Measurements from ENCODE around the gene KCNA2.

KCNA2 gene

DNA sequence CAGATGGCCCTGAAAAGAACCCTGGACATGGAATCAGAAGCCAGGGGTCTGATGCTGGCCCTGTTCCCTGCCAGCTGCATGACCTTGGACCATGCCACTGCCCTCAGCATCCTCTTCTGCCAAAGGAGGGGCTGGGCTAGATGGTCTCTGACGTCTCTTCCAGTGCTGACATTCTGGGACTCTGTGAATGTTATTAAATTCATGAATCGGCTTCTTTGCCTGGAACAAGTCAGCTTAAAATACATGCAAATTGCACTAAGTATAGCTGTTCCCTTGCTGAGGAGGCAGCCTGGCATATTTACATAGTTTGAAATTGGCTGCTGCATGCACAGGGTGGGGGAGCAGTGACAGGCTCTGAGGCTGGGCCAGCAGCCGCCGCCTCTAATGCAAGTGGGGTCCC is 23.8 kb downstream of the KCNA2 start:
- TF ChIP-seq, protein P1, sequence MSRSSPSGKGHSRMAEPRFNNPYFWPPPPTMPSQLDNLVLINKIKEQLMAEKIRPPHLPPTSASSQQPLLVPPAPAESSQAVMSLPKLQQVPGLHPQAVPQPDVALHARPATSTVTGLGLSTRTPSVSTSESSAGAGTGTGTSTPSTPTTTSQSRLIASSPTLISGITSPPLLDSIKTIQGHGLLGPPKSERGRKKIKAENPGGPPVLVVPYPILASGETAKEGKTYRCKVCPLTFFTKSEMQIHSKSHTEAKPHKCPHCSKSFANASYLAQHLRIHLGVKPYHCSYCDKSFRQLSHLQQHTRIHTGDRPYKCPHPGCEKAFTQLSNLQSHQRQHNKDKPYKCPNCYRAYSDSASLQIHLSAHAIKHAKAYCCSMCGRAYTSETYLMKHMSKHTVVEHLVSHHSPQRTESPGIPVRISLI (tag by site-specific recombination; IDR thresholded peaks at IDR 0.05): no peak
- TF ChIP-seq ZNF558 (tag by site-specific recombination; IDR thresholded peaks at IDR 0.05): no peak
- no peak for TF ChIP-seq SETDB1 (IDR thresholded peaks at IDR 0.05; ENCODE audit: insufficient read length, low read length)
- TF ChIP-seq, protein P2, sequence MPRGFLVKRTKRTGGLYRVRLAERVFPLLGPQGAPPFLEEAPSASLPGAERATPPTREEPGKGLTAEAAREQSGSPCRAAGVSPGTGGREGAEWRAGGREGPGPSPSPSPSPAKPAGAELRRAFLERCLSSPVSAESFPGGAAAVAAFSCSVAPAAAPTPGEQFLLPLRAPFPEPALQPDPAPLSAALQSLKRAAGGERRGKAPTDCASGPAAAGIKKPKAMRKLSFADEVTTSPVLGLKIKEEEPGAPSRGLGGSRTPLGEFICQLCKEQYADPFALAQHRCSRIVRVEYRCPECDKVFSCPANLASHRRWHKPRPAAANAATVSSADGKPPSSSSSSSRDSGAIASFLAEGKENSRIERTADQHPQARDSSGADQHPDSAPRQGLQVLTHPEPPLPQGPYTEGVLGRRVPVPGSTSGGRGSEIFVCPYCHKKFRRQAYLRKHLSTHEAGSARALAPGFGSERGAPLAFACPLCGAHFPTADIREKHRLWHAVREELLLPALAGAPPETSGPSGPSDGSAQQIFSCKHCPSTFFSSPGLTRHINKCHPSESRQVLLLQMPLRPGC (tag by site-specific recombination; IDR thresholded peaks at IDR 0.05): no peak
- TF ChIP-seq IKZF3 (tag by site-specific recombination; IDR thresholded peaks at IDR 0.05): no peak
- TF ChIP-seq ZNF548 (tag by site-specific recombination; IDR thresholded peaks at IDR 0.05): no peak
- no peak for TF ChIP-seq PRDM1 (tag by site-specific recombination; IDR thresholded peaks at IDR 0.05)
- TF ChIP-seq TCF7L2 (IDR thresholded peaks at IDR 0.05; ENCODE audit: borderline replicate concordance, low read depth, low read length): no peak
- no peak for TF ChIP-seq GLIS2 (tag by site-specific recombination; IDR thresholded peaks at IDR 0.05)
- H3K4me1 ChIP-seq (ENCODE audit: control insufficient read depth, insufficient read depth, low read length): no peaks in the 10 kb centered on the region
- ChIA-PET CTCF (interaction anchor here (0.9 to 1.4 kb wide), 3 partner anchors 9 to 25 kb away, joined by 3 read pairs; no protein-coding TSS in a partner anchor), POLR2A (no interaction called here)
- H3K27ac ChIP-seq (ENCODE audit: extremely low read depth, low read depth, low read length): no peak overlapping the region
- H3K4me3 ChIP-seq (ENCODE audit: low read depth, low read length): no peak overlapping the region
- no peaks in the 10 kb centered on the region for H3K36me3 ChIP-seq (ENCODE audit: control insufficient read depth in 2 of 2, insufficient read depth in 1 of 2, low read length in 2 of 2)
- H3K9me3 ChIP-seq (ENCODE audit: control insufficient read depth, insufficient read depth, low read depth, low read length): no peaks in the 10 kb centered on the region

DNA sequence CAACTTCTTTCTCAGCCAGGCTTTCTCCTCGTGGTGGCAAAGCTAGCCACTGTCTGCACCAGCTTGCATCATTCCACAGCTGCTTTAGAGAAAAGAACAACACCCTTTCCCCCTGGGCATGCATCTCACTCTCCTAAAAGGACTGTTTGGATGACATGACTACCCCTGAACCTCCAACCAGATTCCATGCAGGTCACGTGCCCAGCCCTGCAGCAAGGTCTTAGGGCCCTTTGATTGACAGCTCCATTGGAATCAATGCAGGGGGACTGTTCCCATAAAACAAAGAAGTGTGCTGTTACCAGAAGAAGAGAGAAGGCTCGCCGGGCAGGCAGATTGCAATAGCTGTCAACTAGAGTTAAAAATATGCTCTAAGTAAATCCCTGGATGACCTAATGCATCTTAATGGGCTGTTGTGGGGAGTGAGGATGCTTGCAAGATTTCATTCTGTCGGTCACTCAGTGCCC is 24.4 kb downstream of the KCNA2 start:
- ChIA-PET CTCF (interaction anchor here (0.8 to 1.4 kb wide), 5 partner anchors 9 to 184 kb away, joined by 3 to 5 read pairs (median 3); no protein-coding TSS in a partner anchor), POLR2A (no interaction called here)
- H3K4me1 ChIP-seq (ENCODE audit: control insufficient read depth, insufficient read depth, low read length): no peaks in the 10 kb centered on the region
- H3K36me3 ChIP-seq (ENCODE audit: control insufficient read depth in 2 of 2, insufficient read depth in 1 of 2, low read length in 2 of 2): no peaks in the 10 kb centered on the region
- H3K9me3 ChIP-seq (ENCODE audit: control insufficient read depth, insufficient read depth, low read depth, low read length): no peaks in the 10 kb centered on the region
- no peak overlapping the region for H3K4me3 ChIP-seq (ENCODE audit: low read depth, low read length)
- no peak overlapping the region for H3K27ac ChIP-seq (ENCODE audit: extremely low read depth, low read depth, low read length)
- TF ChIP-seq, protein P3, sequence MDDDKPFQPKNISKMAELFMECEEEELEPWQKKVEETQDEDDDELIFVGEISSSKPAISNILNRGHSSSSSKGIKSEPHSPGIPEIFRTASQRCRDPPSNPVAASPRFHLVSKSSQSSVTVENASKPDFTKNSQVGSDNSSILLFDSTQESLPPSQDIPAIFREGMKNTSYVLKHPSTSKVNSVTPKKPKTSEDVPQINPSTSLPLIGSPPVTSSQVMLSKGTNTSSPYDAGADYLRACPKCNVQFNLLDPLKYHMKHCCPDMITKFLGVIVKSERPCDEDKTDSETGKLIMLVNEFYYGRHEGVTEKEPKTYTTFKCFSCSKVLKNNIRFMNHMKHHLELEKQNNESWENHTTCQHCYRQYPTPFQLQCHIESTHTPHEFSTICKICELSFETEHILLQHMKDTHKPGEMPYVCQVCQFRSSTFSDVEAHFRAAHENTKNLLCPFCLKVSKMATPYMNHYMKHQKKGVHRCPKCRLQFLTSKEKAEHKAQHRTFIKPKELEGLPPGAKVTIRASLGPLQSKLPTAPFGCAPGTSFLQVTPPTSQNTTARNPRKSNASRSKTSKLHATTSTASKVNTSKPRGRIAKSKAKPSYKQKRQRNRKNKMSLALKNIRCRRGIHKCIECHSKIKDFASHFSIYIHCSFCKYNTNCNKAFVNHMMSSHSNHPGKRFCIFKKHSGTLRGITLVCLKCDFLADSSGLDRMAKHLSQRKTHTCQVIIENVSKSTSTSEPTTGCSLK (tag by site-specific recombination; IDR thresholded peaks at IDR 0.05): no peak
- TF ChIP-seq SP2 (tag by site-specific recombination; IDR thresholded peaks at IDR 0.05) (no peak), ZNF354C (tag by site-specific recombination; IDR thresholded peaks at IDR 0.05; ENCODE audit: borderline replicate concordance, low read depth) (no peak), ZNF560 (tag by site-specific recombination; IDR thresholded peaks at IDR 0.05; ENCODE audit: borderline replicate concordance) (no peak), ZXDB (tag by site-specific recombination; IDR thresholded peaks at IDR 0.05) (no peak), ZNF292 (tag by site-specific recombination; IDR thresholded peaks at IDR 0.05; ENCODE audit: borderline replicate concordance, low read depth) (no peak), ZFP37 (tag by site-specific recombination; IDR thresholded peaks at IDR 0.05) (no peak), ZNF529 (tag by site-specific recombination; IDR thresholded peaks at IDR 0.05; ENCODE audit: insufficient replicate concordance) (no peak), SP3 (tag by site-specific recombination; IDR thresholded peaks at IDR 0.05) (no peak), ZNF221 (tag by site-specific recombination; IDR thresholded peaks at IDR 0.05; ENCODE audit: borderline replicate concordance) (no peak), RBAK (tag by site-specific recombination; IDR thresholded peaks at IDR 0.05) (no peak), ZNF707 (tag by site-specific recombination; IDR thresholded peaks at IDR 0.05) (no peak)
- TF ChIP-seq, protein P4, sequence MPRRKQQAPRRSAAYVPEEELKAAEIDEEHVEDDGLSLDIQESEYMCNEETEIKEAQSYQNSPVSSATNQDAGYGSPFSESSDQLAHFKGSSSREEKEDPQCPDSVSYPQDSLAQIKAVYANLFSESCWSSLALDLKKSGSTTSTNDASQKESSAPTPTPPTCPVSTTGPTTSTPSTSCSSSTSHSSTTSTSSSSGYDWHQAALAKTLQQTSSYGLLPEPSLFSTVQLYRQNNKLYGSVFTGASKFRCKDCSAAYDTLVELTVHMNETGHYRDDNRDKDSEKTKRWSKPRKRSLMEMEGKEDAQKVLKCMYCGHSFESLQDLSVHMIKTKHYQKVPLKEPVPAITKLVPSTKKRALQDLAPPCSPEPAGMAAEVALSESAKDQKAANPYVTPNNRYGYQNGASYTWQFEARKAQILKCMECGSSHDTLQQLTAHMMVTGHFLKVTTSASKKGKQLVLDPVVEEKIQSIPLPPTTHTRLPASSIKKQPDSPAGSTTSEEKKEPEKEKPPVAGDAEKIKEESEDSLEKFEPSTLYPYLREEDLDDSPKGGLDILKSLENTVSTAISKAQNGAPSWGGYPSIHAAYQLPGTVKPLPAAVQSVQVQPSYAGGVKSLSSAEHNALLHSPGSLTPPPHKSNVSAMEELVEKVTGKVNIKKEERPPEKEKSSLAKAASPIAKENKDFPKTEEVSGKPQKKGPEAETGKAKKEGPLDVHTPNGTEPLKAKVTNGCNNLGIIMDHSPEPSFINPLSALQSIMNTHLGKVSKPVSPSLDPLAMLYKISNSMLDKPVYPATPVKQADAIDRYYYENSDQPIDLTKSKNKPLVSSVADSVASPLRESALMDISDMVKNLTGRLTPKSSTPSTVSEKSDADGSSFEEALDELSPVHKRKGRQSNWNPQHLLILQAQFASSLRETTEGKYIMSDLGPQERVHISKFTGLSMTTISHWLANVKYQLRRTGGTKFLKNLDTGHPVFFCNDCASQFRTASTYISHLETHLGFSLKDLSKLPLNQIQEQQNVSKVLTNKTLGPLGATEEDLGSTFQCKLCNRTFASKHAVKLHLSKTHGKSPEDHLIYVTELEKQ (tag by site-specific recombination; IDR thresholded peaks at IDR 0.05; ENCODE audit: borderline replicate concordance): no peak
- TF ChIP-seq, protein P5, sequence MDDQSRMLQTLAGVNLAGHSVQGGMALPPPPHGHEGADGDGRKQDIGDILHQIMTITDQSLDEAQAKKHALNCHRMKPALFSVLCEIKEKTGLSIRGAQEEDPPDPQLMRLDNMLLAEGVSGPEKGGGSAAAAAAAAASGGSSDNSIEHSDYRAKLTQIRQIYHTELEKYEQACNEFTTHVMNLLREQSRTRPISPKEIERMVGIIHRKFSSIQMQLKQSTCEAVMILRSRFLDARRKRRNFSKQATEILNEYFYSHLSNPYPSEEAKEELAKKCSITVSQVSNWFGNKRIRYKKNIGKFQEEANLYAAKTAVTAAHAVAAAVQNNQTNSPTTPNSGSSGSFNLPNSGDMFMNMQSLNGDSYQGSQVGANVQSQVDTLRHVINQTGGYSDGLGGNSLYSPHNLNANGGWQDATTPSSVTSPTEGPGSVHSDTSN (CRISPR knock-in tag; IDR thresholded peaks at IDR 0.05): no peak
- TF ChIP-seq, protein P2 (tag by site-specific recombination; IDR thresholded peaks at IDR 0.05): no peak
